Activated CD4-positive, alpha-beta T cell treated with anti-CD3 and anti-CD28 coated beads, Interleukin-2, amount 10 ng/mL, durations not matched to agents 7 days and 5 days (primary cell): ENCODE data around the gene PTPN1. TPM values are rescaled to one million over a fixed set of nuclear protein-coding genes. Genes with fewer than 3 reads are reported as not detected.
"Not testable (repeated sequence)": the region's sequence is repeated elsewhere in the genome, so short reads cannot be mapped to it uniquely, and the experiment has no call there.

ENCODE experiments used
- CTCF ChIA-PET: fragments of 350-600 bp; sonication (Branson Sonifier 250); formaldehyde crosslinking; loops from one replicate; lab custom pipeline; 2021; ENCODE audit warnings: antibody characterized with exemption; lab: Charles Lee
- POLR2A ChIA-PET: fragments of 350-600 bp; sonication (Branson Sonifier 250); formaldehyde crosslinking; loops from one replicate; lab custom pipeline; 2021; ENCODE audit warnings: antibody characterized with exemption; lab: Charles Lee
- DNase-seq: peaks from one replicate; pipeline ENCODE4 v3.0.0-alpha.2; 2020
- H3K27ac Mint-ChIP-seq: one replicate; pipeline ENCODE4 v1.8.0; 2021; ENCODE audit warnings: mild to moderate bottlenecking, moderate library complexity, mixed read lengths
- H3K27me3 Mint-ChIP-seq: one replicate; pipeline ENCODE4 v1.8.0; 2021; ENCODE audit warnings: mixed read lengths
- H3K36me3 Mint-ChIP-seq: one replicate; pipeline ENCODE4 v1.8.0; 2021; ENCODE audit warnings: low read depth, mixed read lengths
- H3K4me1 Mint-ChIP-seq: one replicate; pipeline ENCODE4 v1.8.0; 2021; ENCODE audit warnings: mixed read lengths
- H3K4me3 Mint-ChIP-seq: one replicate; pipeline ENCODE4 v1.8.0; 2021; ENCODE audit warnings: mild to moderate bottlenecking, moderate library complexity, mixed read lengths
- H3K9me3 Mint-ChIP-seq: one replicate; pipeline ENCODE4 v1.8.0; 2021; ENCODE audit warnings: mixed read lengths
- total RNA-seq, 2 experiments: library from RNA; stranded (reverse); gene quantifications; one replicate each; pipeline ENCODE4 v1.2.3, GENCODE V29; 2021

The PTPN1 gene
- total RNA-seq, 2 experiments from 2014 or later = 66.4 to 75.3 TPM

GRCh38 chr20:50567860-50568548, 57.8 kb downstream of the PTPN1 start:
- peaks cover 69% of the 10 kb centered on the region for H3K4me1 Mint-ChIP-seq
- no peaks in the 10 kb centered on the region for H3K9me3 Mint-ChIP-seq
- H3K27ac Mint-ChIP-seq = no peak overlapping the region
- no peaks in the 10 kb centered on the region for H3K27me3 Mint-ChIP-seq
- H3K36me3 Mint-ChIP-seq = peaks cover 58% of the 10 kb centered on the region
- CTCF ChIA-PET = interaction anchor here (1.2 kb wide), 1 partner anchor 90 kb away, joined by 3 read pairs; no protein-coding TSS in a partner anchor
- DNase-seq = no peak
- POLR2A ChIA-PET = interaction anchor here (0.7 kb wide), 1 partner anchor 77 kb away, joined by 3 read pairs; no protein-coding TSS in a partner anchor
- H3K4me3 Mint-ChIP-seq = no peak overlapping the region

- POLR2A ChIA-PET = interaction anchor here (0.7 kb wide), 1 partner anchor 77 kb away, joined by 3 read pairs; no protein-coding TSS in a partner anchor
- Mint-ChIP-seq H3K4me3 (no peak overlapping the region), H3K36me3 (peaks cover 58% of the 10 kb centered on the region), H3K27me3 (no peaks in the 10 kb centered on the region), H3K27ac (no peak overlapping the region), H3K4me1 (peaks cover 70% of the 10 kb centered on the region), H3K9me3 (no peaks in the 10 kb centered on the region)
- DNase-seq = no peak
- CTCF ChIA-PET = interaction anchor here (1.0 to 1.2 kb wide), 2 partner anchors 12 to 90 kb away, joined by 3 to 4 read pairs; no protein-coding TSS in a partner anchor
These were observed 58.4 kb downstream of the PTPN1 start for GRCh38 chr20:50568549-50568942.

- DNase-seq, H3K4me3 Mint-ChIP-seq, H3K27me3 Mint-ChIP-seq, POLR2A ChIA-PET, H3K9me3 Mint-ChIP-seq: not testable (repeated sequence)
- Mint-ChIP-seq H3K27ac (peak overlapping the region; percentile 4), H3K4me1 (peaks cover 70% of the 10 kb centered on the region), H3K36me3 (peaks cover 56% of the 10 kb centered on the region)
- CTCF ChIA-PET = interaction anchor here (0.7 to 2.6 kb wide), 5 partner anchors 13 to 639 kb away, joined by 3 to 13 read pairs (median 3); no protein-coding TSS in a partner anchor
These were observed 59.3 kb downstream of the PTPN1 start for GRCh38 chr20:50569487-50569863.

- peak; percentile 61 for DNase-seq
- Mint-ChIP-seq H3K27ac (peak overlapping the region; percentile 85), H3K9me3 (no peaks in the 10 kb centered on the region), H3K4me3 (peak overlapping the region; percentile 23), H3K27me3 (no peaks in the 10 kb centered on the region), H3K4me1 (peaks cover 72% of the 10 kb centered on the region), H3K36me3 (peaks cover 56% of the 10 kb centered on the region)
- ChIA-PET POLR2A (interaction anchor here (0.6 to 1.3 kb wide), 3 partner anchors 9 to 86 kb away, joined by 4 read pairs; no protein-coding TSS in a partner anchor), CTCF (interaction anchor here (0.6 to 2.6 kb wide), 13 partner anchors 9 to 768 kb away, joined by 3 to 13 read pairs (median 3); no protein-coding TSS in a partner anchor)
These were observed 60.0 kb downstream of the PTPN1 start for GRCh38 chr20:50569864-50570836.

GRCh38 chr20:50571466-50571865, 61.3 kb downstream of the PTPN1 start:
- Mint-ChIP-seq H3K4me1 (peaks cover 77% of the 10 kb centered on the region), H3K27ac (peak overlapping the region; percentile 85)
- POLR2A ChIA-PET = interaction anchor here (1.3 kb wide), 1 partner anchor 10 kb away, joined by 4 read pairs; no protein-coding TSS in a partner anchor

GRCh38 chr20:50572938-50573777, 63.0 kb downstream of the PTPN1 start:
- H3K4me3 Mint-ChIP-seq = no peak overlapping the region
- peaks cover 54% of the 10 kb centered on the region for H3K36me3 Mint-ChIP-seq
- no peaks in the 10 kb centered on the region for H3K27me3 Mint-ChIP-seq
- no peak for DNase-seq
- ChIA-PET CTCF (interaction anchor here (0.9 to 3.0 kb wide), 8 partner anchors 8 to 93 kb away, joined by 3 to 12 read pairs (median 3); no protein-coding TSS in a partner anchor), POLR2A (no interaction called here)
- no peak overlapping the region for H3K27ac Mint-ChIP-seq
- H3K9me3 Mint-ChIP-seq = no peaks in the 10 kb centered on the region
- peaks cover 67% of the 10 kb centered on the region for H3K4me1 Mint-ChIP-seq

More at GRCh38 chr20:50571466-50571865, 61.3 kb downstream of the PTPN1 start:
- Mint-ChIP-seq H3K27me3 (no peaks in the 10 kb centered on the region), H3K9me3 (no peaks in the 10 kb centered on the region), H3K4me3 (no peak overlapping the region), H3K36me3 (peaks cover 54% of the 10 kb centered on the region)
- DNase-seq = no peak
- CTCF ChIA-PET = interaction anchor here (1.1 to 2.6 kb wide), 2 partner anchors 19 to 88 kb away, joined by 3 to 13 read pairs; no protein-coding TSS in a partner anchor

GRCh38 chr20:50574108-50574507, 63.9 kb downstream of the PTPN1 start:
- H3K4me1 Mint-ChIP-seq = peaks cover 59% of the 10 kb centered on the region

GRCh38 chr20:50574586-50574985, 64.4 kb downstream of the PTPN1 start:
- CTCF ChIA-PET = interaction anchor here (0.6 to 3.0 kb wide), 9 partner anchors 9 to 110 kb away, joined by 3 to 12 read pairs (median 6); no protein-coding TSS in a partner anchor
- POLR2A ChIA-PET = no interaction called here
- DNase-seq = no peak
- no peaks in the 10 kb centered on the region for H3K9me3 Mint-ChIP-seq
- H3K4me3 Mint-ChIP-seq = no peak overlapping the region
- H3K4me1 Mint-ChIP-seq = peaks cover 54% of the 10 kb centered on the region
- peaks cover 53% of the 10 kb centered on the region for H3K36me3 Mint-ChIP-seq
- no peak overlapping the region for H3K27ac Mint-ChIP-seq
- H3K27me3 Mint-ChIP-seq = no peaks in the 10 kb centered on the region

More at GRCh38 chr20:50574108-50574507, 63.9 kb downstream of the PTPN1 start:
- POLR2A ChIA-PET = no interaction called here
- Mint-ChIP-seq H3K27ac (no peak overlapping the region), H3K4me3 (no peak overlapping the region), H3K27me3 (no peaks in the 10 kb centered on the region), H3K9me3 (no peaks in the 10 kb centered on the region), H3K36me3 (peaks cover 53% of the 10 kb centered on the region)
- no peak for DNase-seq
- CTCF ChIA-PET = interaction anchor here (1.1 to 3.0 kb wide), 6 partner anchors 9 to 95 kb away, joined by 3 to 12 read pairs (median 4); no protein-coding TSS in a partner anchor

GRCh38 chr20:50575865-50576720, 65.9 kb downstream of the PTPN1 start:
- DNase-seq = peak; percentile 73
- ChIA-PET CTCF (interaction anchor here (0.7 to 3.0 kb wide), 13 partner anchors 8 to 120 kb away, joined by 3 to 12 read pairs (median 6); no protein-coding TSS in a partner anchor), POLR2A (no interaction called here)
- Mint-ChIP-seq H3K36me3 (peaks cover 62% of the 10 kb centered on the region), H3K4me1 (peaks cover 39% of the 10 kb centered on the region), H3K4me3 (no peak overlapping the region), H3K9me3 (no peaks in the 10 kb centered on the region), H3K27me3 (no peaks in the 10 kb centered on the region), H3K27ac (peak overlapping the region; percentile 31)

GRCh38 chr20:50577175-50578018, 67.2 kb downstream of the PTPN1 start:
- Mint-ChIP-seq H3K4me3 (no peak overlapping the region), H3K4me1 (peaks cover 26% of the 10 kb centered on the region), H3K9me3 (no peaks in the 10 kb centered on the region), H3K36me3 (peaks cover 70% of the 10 kb centered on the region), H3K27ac (no peak overlapping the region), H3K27me3 (no peaks in the 10 kb centered on the region)
- DNase-seq = no peak
- CTCF ChIA-PET = interaction anchor here (1.2 kb wide), 1 partner anchor 10 kb away, joined by 3 read pairs; no protein-coding TSS in a partner anchor
- POLR2A ChIA-PET = no interaction called here
